Smooth muscle cell (in vitro differentiated cells): ENCODE data around the gene IRAG1. TPM values are rescaled to one million over a fixed set of nuclear protein-coding genes. Genes with fewer than 3 reads are reported as not detected.

ENCODE experiments used
- DNase-seq: peaks from one replicate; lab custom pipeline; 2025; ENCODE audit not compliant: unreplicated experiment; lab: John Stamatoyannopoulos, UW
- H2AFZ ChIP-seq: fragments of 200-600 bp; sonication (generic); 2 replicates; pipeline ENCODE4 v1.6.0; 2016; ENCODE audit warnings: antibody characterized with exemption, low read depth, mild to moderate bottlenecking
- H3F3A ChIP-seq: fragments of 200-600 bp; sonication (generic); 2 replicates; pipeline ENCODE4 v1.6.0; 2017; ENCODE audit warnings: antibody characterized with exemption, low read depth
- H3K27ac ChIP-seq: fragments of 200-600 bp; sonication (generic); 2 replicates; pipeline ENCODE4 v1.5.1; 2016; ENCODE audit warnings: low read depth, mild to moderate bottlenecking
- H3K27me3 ChIP-seq: fragments of 200-600 bp; sonication (generic); 2 replicates; pipeline ENCODE4 v1.6.1; 2016; ENCODE audit warnings: low read depth, mild to moderate bottlenecking
- H3K36me3 ChIP-seq: fragments of 200-600 bp; sonication (generic); 2 replicates; pipeline ENCODE4 v1.5.1; 2016; ENCODE audit warnings: low read depth
- H3K4me1 ChIP-seq: fragments of 200-600 bp; sonication (generic); 2 replicates; pipeline ENCODE4 v1.5.1; 2016; ENCODE audit warnings: low read depth
- H3K4me2 ChIP-seq: fragments of 200-600 bp; sonication (generic); 2 replicates; pipeline ENCODE4 v1.6.0; 2016; ENCODE audit warnings: mild to moderate bottlenecking
- H3K4me3 ChIP-seq: fragments of 200-600 bp; sonication (generic); 2 replicates; pipeline ENCODE4 v1.5.1; 2016; ENCODE audit warnings: mild to moderate bottlenecking
- H3K79me2 ChIP-seq: fragments of 200-600 bp; sonication (generic); 2 replicates; pipeline ENCODE4 v1.6.0; 2016; ENCODE audit warnings: low read depth, mild to moderate bottlenecking
- H3K9ac ChIP-seq: fragments of 200-600 bp; sonication (generic); 2 replicates; pipeline ENCODE4 v1.6.0; 2016; ENCODE audit warnings: low read depth
- H3K9me3 ChIP-seq: fragments of 200-600 bp; sonication (generic); replicated peaks from 2 replicates; pipeline ENCODE4 v1.5.1; 2016; ENCODE audit warnings: low read depth
- H4K20me1 ChIP-seq: fragments of 200-600 bp; sonication (generic); 2 replicates; pipeline ENCODE4 v1.6.0; 2016; ENCODE audit warnings: low read depth
- WGBS: methylation state at CpG from one replicate; pipeline ENCODE4 v1.1.7; 2016; ENCODE audit warnings: low lambda C conversion rate; 5-methylcytosine and 5-hydroxymethylcytosine counted together
- polyA plus RNA-seq: library from polyadenylated mRNA; unstranded; fragments of >200 nt; fragmentation: Nextera tagmentation; extraction: Ambion mirVana; gene quantifications from 2 replicates; pipeline ENCODE4 v1.2.1, GENCODE V29; 2016
- total RNA-seq: library from RNA; depleted of rRNA; stranded (reverse); fragments of >200 nt; gene quantifications from 2 replicates; pipeline ENCODE4 v1.2.3, GENCODE V29; 2014
- TF ChIP-seq, protein P1 (sequence below): fragments of 200-600 bp; sonication (generic); IDR thresholded peaks from 2 replicates; pipeline ENCODE4 v1.5.1; 2017; ENCODE audit warnings: borderline replicate concordance, mild to moderate bottlenecking, antibody characterized with exemption; ENCODE audit not compliant: insufficient read depth, poor library complexity, severe bottlenecking

The IRAG1 gene, protein sequence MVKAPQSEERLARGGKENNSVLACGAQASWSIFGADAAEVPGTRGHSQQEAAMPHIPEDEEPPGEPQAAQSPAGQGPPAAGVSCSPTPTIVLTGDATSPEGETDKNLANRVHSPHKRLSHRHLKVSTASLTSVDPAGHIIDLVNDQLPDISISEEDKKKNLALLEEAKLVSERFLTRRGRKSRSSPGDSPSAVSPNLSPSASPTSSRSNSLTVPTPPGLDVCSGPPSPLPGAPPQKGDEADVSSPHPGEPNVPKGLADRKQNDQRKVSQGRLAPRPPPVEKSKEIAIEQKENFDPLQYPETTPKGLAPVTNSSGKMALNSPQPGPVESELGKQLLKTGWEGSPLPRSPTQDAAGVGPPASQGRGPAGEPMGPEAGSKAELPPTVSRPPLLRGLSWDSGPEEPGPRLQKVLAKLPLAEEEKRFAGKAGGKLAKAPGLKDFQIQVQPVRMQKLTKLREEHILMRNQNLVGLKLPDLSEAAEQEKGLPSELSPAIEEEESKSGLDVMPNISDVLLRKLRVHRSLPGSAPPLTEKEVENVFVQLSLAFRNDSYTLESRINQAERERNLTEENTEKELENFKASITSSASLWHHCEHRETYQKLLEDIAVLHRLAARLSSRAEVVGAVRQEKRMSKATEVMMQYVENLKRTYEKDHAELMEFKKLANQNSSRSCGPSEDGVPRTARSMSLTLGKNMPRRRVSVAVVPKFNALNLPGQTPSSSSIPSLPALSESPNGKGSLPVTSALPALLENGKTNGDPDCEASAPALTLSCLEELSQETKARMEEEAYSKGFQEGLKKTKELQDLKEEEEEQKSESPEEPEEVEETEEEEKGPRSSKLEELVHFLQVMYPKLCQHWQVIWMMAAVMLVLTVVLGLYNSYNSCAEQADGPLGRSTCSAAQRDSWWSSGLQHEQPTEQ
- total RNA-seq = 4.1 and 4.4 TPM in 2 replicates
- polyA plus RNA-seq = 2.5 and 2.9 TPM in 2 replicates

DNA sequence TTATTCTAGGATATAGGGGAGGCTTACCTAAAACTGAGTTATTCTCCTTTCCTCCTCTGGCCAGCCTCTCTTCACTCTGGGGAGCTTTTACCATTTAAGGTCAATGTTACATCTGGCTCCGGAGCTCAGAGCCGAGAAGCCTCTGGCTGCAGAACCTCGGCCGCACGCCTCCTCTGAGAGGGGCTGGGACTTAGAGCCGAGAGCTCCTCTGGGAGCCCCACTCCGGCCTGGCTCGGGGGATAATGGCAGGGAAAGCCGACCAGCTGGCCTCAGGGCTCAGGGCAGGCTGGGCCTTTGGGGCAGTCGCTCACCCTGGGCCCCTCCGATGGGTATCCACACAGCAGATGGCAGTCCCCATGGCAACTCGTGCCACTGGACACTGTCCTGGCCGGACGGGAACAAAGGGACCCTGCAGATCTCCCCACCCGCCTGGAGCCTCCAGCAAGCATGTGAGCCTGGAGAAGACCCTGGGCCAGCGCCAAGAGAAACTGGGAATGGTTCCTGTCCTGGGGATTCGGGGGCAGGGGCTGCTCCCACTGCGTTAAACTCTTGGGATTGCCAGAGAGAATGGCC, at the start of gene IRAG1:
Gene IRAG1, minus strand, starts transcription at position 247 of the 573 bp plus-strand sequence. Its CDS starts 153 bp downstream, at position 94.
- Histone ChIP-seq H4K20me1 (no peaks in the 10 kb centered on the region), H3K4me2 (peak within 1 kb of the TSS; percentile 74), H3K4me3 (peak within 1 kb of the TSS; percentile 23), H3K9ac (no peak within 1 kb of the TSS), H3K4me1 (no peaks in the 10 kb centered on the region), H3K27ac (peak within 1 kb of the TSS; percentile 5), H3K79me2 (no peaks in the 10 kb centered on the region), H3K9me3 (no peaks in the 10 kb centered on the region), H2AFZ (peak within 1 kb of the TSS; percentile 75), H3F3A (no peaks in the 10 kb centered on the region), H3K36me3 (no peaks in the 10 kb centered on the region), H3K27me3 (no peaks in the 10 kb centered on the region)
- no peak for DNase-seq
- TF ChIP-seq, protein P1, sequence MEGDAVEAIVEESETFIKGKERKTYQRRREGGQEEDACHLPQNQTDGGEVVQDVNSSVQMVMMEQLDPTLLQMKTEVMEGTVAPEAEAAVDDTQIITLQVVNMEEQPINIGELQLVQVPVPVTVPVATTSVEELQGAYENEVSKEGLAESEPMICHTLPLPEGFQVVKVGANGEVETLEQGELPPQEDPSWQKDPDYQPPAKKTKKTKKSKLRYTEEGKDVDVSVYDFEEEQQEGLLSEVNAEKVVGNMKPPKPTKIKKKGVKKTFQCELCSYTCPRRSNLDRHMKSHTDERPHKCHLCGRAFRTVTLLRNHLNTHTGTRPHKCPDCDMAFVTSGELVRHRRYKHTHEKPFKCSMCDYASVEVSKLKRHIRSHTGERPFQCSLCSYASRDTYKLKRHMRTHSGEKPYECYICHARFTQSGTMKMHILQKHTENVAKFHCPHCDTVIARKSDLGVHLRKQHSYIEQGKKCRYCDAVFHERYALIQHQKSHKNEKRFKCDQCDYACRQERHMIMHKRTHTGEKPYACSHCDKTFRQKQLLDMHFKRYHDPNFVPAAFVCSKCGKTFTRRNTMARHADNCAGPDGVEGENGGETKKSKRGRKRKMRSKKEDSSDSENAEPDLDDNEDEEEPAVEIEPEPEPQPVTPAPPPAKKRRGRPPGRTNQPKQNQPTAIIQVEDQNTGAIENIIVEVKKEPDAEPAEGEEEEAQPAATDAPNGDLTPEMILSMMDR = no peak
- WGBS = 54% methylated on average over 18 of the region's 18 CpGs

DNA sequence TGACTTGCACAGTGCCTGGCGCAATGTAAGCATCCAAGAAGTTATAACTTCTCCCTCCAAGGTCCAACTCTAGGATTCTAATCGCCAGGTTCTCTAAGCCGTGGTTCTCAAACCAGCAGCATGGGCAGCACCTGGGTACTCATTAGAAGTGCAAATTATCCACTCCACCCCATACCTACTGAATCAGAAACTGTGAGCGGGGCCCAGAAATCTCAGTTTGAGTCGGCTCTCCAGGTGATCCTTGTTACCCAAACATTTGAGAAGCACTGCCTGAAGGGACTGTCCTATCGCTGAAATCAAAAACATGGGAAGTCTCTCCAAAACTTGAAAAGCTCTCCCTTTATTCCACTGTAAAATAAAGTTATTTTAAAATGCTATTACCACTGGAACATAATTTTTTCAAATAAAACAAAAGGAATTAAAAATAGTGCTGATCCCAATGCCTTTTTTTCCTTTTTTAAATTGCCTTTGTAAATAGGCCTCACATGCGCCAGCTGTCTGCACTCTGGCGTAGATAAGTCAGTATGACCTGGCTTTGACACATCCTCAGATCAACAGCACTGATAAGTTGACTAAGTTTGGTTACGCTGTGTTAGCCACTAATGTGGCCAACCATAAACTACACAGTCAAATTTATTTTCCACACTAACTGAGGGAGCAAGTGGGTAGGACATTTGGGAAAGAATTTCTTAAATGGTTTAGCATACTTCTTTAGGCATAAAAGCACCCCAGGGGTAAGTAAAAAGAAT, 49.1 kb upstream of the IRAG1 start:
- DNase-seq = no peak
- no peaks in the 10 kb centered on the region for H3K79me2 ChIP-seq
- TF ChIP-seq, protein P1 = no peak
- H3K4me3 ChIP-seq = no peak overlapping the region
- H3F3A ChIP-seq = no peaks in the 10 kb centered on the region
- 70% methylated on average over 9 of the region's 9 CpGs for WGBS
- H3K27ac ChIP-seq = no peak overlapping the region
- H3K27me3 ChIP-seq = no peaks in the 10 kb centered on the region
- no peaks in the 10 kb centered on the region for H3K36me3 ChIP-seq
- no peak overlapping the region for H2AFZ ChIP-seq
- H3K4me2 ChIP-seq = no peak overlapping the region
- H3K9me3 ChIP-seq = no peaks in the 10 kb centered on the region
- no peaks in the 10 kb centered on the region for H4K20me1 ChIP-seq
- no peak overlapping the region for H3K9ac ChIP-seq
- no peaks in the 10 kb centered on the region for H3K4me1 ChIP-seq

DNA sequence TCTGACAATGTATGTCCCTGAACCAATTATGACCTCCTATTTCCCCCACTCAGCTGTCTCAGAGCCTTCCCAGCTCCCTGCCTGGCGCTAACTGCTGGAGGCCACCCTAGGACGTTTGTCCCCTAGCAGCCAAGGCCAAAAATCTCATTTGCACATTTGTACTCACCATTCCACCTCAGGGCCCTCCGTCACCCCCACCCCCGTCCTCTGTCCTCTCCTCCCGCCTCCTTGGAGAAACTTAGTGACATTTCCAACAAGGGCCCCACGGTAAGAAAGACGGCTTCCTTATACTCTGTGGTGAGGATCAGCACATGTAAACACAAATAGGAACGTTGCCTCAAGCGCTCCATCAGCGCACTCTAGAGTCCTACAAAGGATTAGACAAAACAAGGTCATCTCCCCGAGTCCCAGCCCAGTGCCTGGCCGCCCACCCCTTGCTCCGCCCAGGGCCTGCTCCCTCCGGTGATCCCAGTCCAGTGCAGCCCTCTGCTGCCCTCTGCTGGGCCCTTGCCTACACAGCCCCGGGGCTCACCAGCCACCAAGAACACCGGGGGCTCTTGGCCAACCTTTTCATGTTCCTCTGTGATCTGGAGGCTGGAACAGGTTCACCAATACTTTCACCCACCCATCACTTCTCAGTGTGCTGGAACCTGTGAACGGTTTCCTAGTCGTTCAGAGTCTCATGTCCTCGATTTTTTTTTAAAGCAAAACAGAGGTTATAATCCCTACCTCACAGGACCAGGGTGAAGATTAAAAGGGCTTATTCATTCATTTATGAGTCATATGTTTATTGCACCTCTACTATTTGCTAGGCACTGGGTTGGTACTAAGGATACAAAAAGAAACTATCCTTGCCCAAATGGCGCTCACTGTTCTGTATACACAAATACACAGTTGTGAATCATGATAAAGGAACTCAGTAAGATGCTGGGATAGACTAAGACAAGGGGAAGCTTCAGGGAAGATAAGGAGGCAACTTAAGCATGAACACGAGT, 42.2 kb upstream of the IRAG1 start:
- 5% methylated on average over 21 of the region's 21 CpGs for WGBS
- H3F3A ChIP-seq = no peaks in the 10 kb centered on the region
- peak overlapping the region; percentile 34 for H3K4me3 ChIP-seq

More for the DNA sequence above, 42.2 kb upstream of the IRAG1 start:
- TF ChIP-seq, protein P1 = peak; percentile 99
- no peaks in the 10 kb centered on the region for H3K9me3 ChIP-seq
- H2AFZ ChIP-seq = peak overlapping the region; percentile 43
- no peaks in the 10 kb centered on the region for H4K20me1 ChIP-seq
- peak overlapping the region; percentile 78 for H3K4me2 ChIP-seq
- H3K36me3 ChIP-seq = no peaks in the 10 kb centered on the region
- peak overlapping the region; percentile 20 for H3K9ac ChIP-seq
- H3K27me3 ChIP-seq = no peaks in the 10 kb centered on the region
- peak; percentile 83 for DNase-seq
- no peaks in the 10 kb centered on the region for H3K79me2 ChIP-seq
- H3K27ac ChIP-seq = peak overlapping the region; percentile 55
- H3K4me1 ChIP-seq = peaks cover 4% of the 10 kb centered on the region
